Neuron (in vitro differentiated cells): Measurements from ENCODE around the gene CLDN7.

Experiments used
- H2AFZ ChIP-seq: one replicate; pipeline ENCODE4 v1.6.1; 2013; ENCODE audit warnings: low read depth, mild to moderate bottlenecking, inconsistent platforms, low read length, moderate library complexity
- H3K27me3 ChIP-seq: one replicate; pipeline ENCODE4 v1.6.1; 2013; ENCODE audit warnings: low read length; ENCODE audit not compliant: insufficient read depth
- H3K36me3 ChIP-seq: one replicate; pipeline ENCODE4 v1.6.1; 2013; ENCODE audit warnings: low read length; ENCODE audit not compliant: insufficient read depth
- H3K4me1 ChIP-seq: one replicate; pipeline ENCODE4 v1.6.1; 2013; ENCODE audit warnings: low read length; ENCODE audit not compliant: insufficient read depth
- H3K4me3 ChIP-seq: 2 replicates; pipeline ENCODE4 v1.5.1; 2013; ENCODE audit warnings: mild to moderate bottlenecking, low read length, moderate library complexity
- H3K9me3 ChIP-seq: one replicate; pipeline ENCODE4 v1.6.1; 2013; ENCODE audit warnings: low read length

CLDN7 gene

GRCh38 chr17:7234083-7234951 lies 28.0 kb downstream of the CLDN7 start, which contains the start of gene DVL2:
TSS of gene DVL2 (minus strand) at chr17:7234517. CDS start at chr17:7234262, 255 bp downstream.
- H3K4me1 ChIP-seq, result peaks cover 34% of the 10 kb centered on the region
- H3K36me3 ChIP-seq, result peaks cover 39% of the 10 kb centered on the region

GRCh38 chr17:7233701-7234082 lies 28.6 kb downstream of the CLDN7 start:
- no peaks in the 10 kb centered on the region for H3K27me3 ChIP-seq
- H3K9me3 ChIP-seq, result no peaks in the 10 kb centered on the region
- H3K36me3 ChIP-seq, result peaks cover 45% of the 10 kb centered on the region
- H3K4me3 ChIP-seq, result peak overlapping the region; percentile 98
- H3K4me1 ChIP-seq, result peaks cover 34% of the 10 kb centered on the region
- no peak overlapping the region for H2AFZ ChIP-seq

More at GRCh38 chr17:7234083-7234951, 28.0 kb downstream of the CLDN7 start, which contains the start of gene DVL2:
- Histone ChIP-seq H2AFZ (no peak within 1 kb of the TSS), H3K27me3 (no peaks in the 10 kb centered on the region), H3K9me3 (no peaks in the 10 kb centered on the region), H3K4me3 (peak within 1 kb of the TSS; percentile 98)

- no peak overlapping the region for H2AFZ ChIP-seq
- H3K36me3 ChIP-seq, result peaks cover 58% of the 10 kb centered on the region
- H3K27me3 ChIP-seq, result no peaks in the 10 kb centered on the region
- H3K9me3 ChIP-seq, result no peaks in the 10 kb centered on the region
- peaks cover 29% of the 10 kb centered on the region for H3K4me1 ChIP-seq
- peak overlapping the region; percentile 26 for H3K4me3 ChIP-seq
These were observed 30.2 kb downstream of the CLDN7 start for GRCh38 chr17:7232114-7232513.

GRCh38 chr17:7229504-7229903 lies 32.8 kb downstream of the CLDN7 start:
- Histone ChIP-seq H3K36me3 (peaks cover 63% of the 10 kb centered on the region), H3K9me3 (no peaks in the 10 kb centered on the region)

GRCh38 chr17:7228920-7229319 lies 33.4 kb downstream of the CLDN7 start:
- H3K4me3 ChIP-seq, result no peak overlapping the region
- H3K27me3 ChIP-seq, result no peaks in the 10 kb centered on the region
- H3K9me3 ChIP-seq, result no peaks in the 10 kb centered on the region
- peaks cover 14% of the 10 kb centered on the region for H3K4me1 ChIP-seq
- H2AFZ ChIP-seq, result no peak overlapping the region
- peaks cover 69% of the 10 kb centered on the region for H3K36me3 ChIP-seq

More at GRCh38 chr17:7229504-7229903, 32.8 kb downstream of the CLDN7 start:
- Histone ChIP-seq H3K4me1 (peaks cover 15% of the 10 kb centered on the region), H2AFZ (no peak overlapping the region), H3K4me3 (no peak overlapping the region), H3K27me3 (no peaks in the 10 kb centered on the region)

GRCh38 chr17:7226721-7227710 lies 35.3 kb downstream of the CLDN7 start:
- Histone ChIP-seq H2AFZ (no peak overlapping the region), H3K4me3 (no peak overlapping the region), H3K4me1 (peaks cover 4% of the 10 kb centered on the region), H3K9me3 (no peaks in the 10 kb centered on the region), H3K36me3 (peaks cover 88% of the 10 kb centered on the region), H3K27me3 (no peaks in the 10 kb centered on the region)

GRCh38 chr17:7225711-7226331 lies 36.5 kb downstream of the CLDN7 start:
- Histone ChIP-seq H3K27me3 (no peaks in the 10 kb centered on the region), H3K9me3 (no peaks in the 10 kb centered on the region), H2AFZ (no peak overlapping the region), H3K4me3 (no peak overlapping the region), H3K4me1 (peaks cover 4% of the 10 kb centered on the region), H3K36me3 (peaks cover 90% of the 10 kb centered on the region)

- peaks cover 79% of the 10 kb centered on the region for H3K36me3 ChIP-seq
- H3K4me3 ChIP-seq, result no peak overlapping the region
- H3K27me3 ChIP-seq, result no peaks in the 10 kb centered on the region
- no peak overlapping the region for H2AFZ ChIP-seq
- H3K9me3 ChIP-seq, result no peaks in the 10 kb centered on the region
- peaks cover 13% of the 10 kb centered on the region for H3K4me1 ChIP-seq
These were observed 37.6 kb downstream of the CLDN7 start for GRCh38 chr17:7224661-7225111.

- Histone ChIP-seq H2AFZ (no peak overlapping the region), H3K27me3 (no peaks in the 10 kb centered on the region), H3K9me3 (no peaks in the 10 kb centered on the region), H3K36me3 (peaks cover 73% of the 10 kb centered on the region), H3K4me1 (peaks cover 17% of the 10 kb centered on the region), H3K4me3 (no peak overlapping the region)
These were observed 38.2 kb downstream of the CLDN7 start for GRCh38 chr17:7224110-7224509.

- Histone ChIP-seq H2AFZ (no peak overlapping the region), H3K9me3 (no peaks in the 10 kb centered on the region), H3K4me1 (peaks cover 24% of the 10 kb centered on the region), H3K36me3 (peaks cover 66% of the 10 kb centered on the region), H3K27me3 (no peaks in the 10 kb centered on the region), H3K4me3 (no peak overlapping the region)
These were observed 38.9 kb downstream of the CLDN7 start for GRCh38 chr17:7223375-7223774.

- Histone ChIP-seq H3K36me3 (peaks cover 61% of the 10 kb centered on the region), H3K4me3 (no peak overlapping the region), H3K27me3 (no peaks in the 10 kb centered on the region), H3K9me3 (no peaks in the 10 kb centered on the region), H2AFZ (no peak overlapping the region), H3K4me1 (peaks cover 29% of the 10 kb centered on the region)
These were observed 39.3 kb downstream of the CLDN7 start for GRCh38 chr17:7222972-7223292.

GRCh38 chr17:7222093-7222971 lies 39.9 kb downstream of the CLDN7 start:
- H3K9me3 ChIP-seq, result no peaks in the 10 kb centered on the region
- peaks cover 56% of the 10 kb centered on the region for H3K36me3 ChIP-seq
- H3K4me1 ChIP-seq, result peaks cover 33% of the 10 kb centered on the region
- no peaks in the 10 kb centered on the region for H3K27me3 ChIP-seq
- H3K4me3 ChIP-seq, result no peak overlapping the region
- no peak overlapping the region for H2AFZ ChIP-seq
